Motor neuron (in vitro differentiated cells): ENCODE measurements around the gene TMA16. TPM values are rescaled to one million over a fixed set of nuclear protein-coding genes. Genes with fewer than 3 reads are reported as not detected.
"Not testable (repeated sequence)": the region's sequence is repeated elsewhere in the genome, so short reads cannot be mapped to it uniquely, and the experiment has no call there.

Source experiments
- ATAC-seq, 8 experiments: fragments of 200-7000 bp; cut with Tn5 transposase; replicated peaks in 6 of 8; 2 replicates each; pipeline ENCODE4 v1.8.0; 2021; ENCODE audit warnings: mild to moderate bottlenecking in 8 of 8, moderate library complexity in 8 of 8
- H3K27ac ChIP-seq, 2 donors: fragments of 250-450 bp; sonication (Bioruptor Pico); 2 replicates each; pipeline ENCODE4 v1.9.0; 2021; ENCODE audit warnings: antibody characterized with exemption in 2 of 2, mild to moderate bottlenecking in 2 of 2, moderate library complexity in 1 of 2
- H3K4me1 ChIP-seq, 2 donors: fragments of 250-450 bp; sonication (Bioruptor Pico); replicated peaks in 1 of 2; 2 replicates each; pipeline ENCODE4 v1.6.1; 2021; ENCODE audit warnings: antibody characterized with exemption in 2 of 2, mild to moderate bottlenecking in 2 of 2, moderate library complexity in 1 of 2
- H3K4me3 ChIP-seq, 5 donors: fragments of 250-450 bp; sonication (Bioruptor Pico); 2 replicates each; pipeline ENCODE4 v1.9.0; 2021; ENCODE audit warnings: antibody characterized with exemption in 5 of 5, mild to moderate bottlenecking in 5 of 5, moderate library complexity in 4 of 5
- WGBS, 10 experiments: fragments of 450-650 bp; shearing (Covaris generic); methylation state at CpG; one replicate each; pipeline ENCODE4 v1.0.0; 2022; 5-methylcytosine and 5-hydroxymethylcytosine counted together
- in situ Hi-C, 9 experiments: fragments of 400-800 bp; cut with MboI; loops; one replicate each; pipeline ENCODE4 v1.15.0; 2021; ENCODE audit warnings: low sequenced_read_pairs in 9 of 9, low pct_unique_long_range_greater_than_20kb in 2 of 9; ENCODE audit not compliant: unreplicated experiment in 9 of 9
- total RNA-seq, 8 experiments: library from RNA; unstranded; fragments of 300-600 nt; gene quantifications; 2 replicates each; pipeline versions ENCODE4 v1.2.3 to v1.2.4, GENCODE V29; 2022

Gene TMA16
- 10 to 100 TPM; 15.8 to 65.2 (median 31.1) TPM for total RNA-seq

DNA sequence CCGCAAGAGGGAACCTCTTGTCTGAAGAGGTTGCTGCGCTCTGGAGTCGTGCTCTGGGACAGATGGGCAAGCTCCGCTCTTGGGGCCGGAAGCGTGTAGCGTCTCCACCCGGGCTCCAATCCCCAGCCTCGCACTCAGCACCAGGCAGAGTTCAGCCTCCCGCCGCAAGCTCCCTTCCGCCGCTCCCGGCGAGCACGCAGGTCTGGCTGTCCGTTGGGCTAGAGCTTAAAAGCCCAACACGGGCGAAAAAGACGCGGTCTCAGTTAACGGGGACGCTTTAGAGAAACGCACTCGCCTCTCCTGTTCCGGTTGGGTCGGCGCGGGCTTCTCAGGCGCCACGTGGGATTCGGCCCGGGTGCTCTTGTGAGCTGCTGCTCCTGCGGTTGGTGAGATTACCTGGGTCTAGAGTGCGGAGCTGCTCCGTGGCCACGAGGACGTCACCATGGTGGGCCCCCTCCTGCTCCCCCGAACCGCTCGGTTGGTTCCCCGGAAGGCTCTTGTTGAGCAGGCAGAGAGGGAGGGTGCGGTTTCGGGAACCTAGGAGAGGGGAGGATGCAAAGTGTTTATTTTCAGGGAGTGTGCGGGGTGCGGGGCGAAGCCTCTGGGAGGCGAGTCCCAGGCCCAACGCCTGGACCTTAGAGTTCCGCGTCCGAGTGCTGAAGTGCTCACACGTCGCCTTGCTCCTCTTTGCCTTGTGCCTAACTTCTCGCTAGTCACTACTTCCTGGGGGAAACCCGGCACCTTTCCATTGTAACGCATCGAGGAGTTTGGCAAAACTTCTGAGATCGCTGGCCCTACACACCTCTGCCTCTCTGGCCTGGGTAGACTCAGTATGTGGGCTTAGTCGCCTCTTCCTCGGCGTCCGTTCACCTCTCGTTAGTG, at the start of gene TMA16:
Gene TMA16 (plus strand): TSS at position 331 of the 882 bp plus-strand sequence. CDS start 112 bp downstream, at position 443.
- in situ Hi-C loops = loop anchor here in 2 of 9 experiments (25.0 kb wide), 1 partner anchor 1243 kb away; no protein-coding TSS in a partner anchor
- Histone ChIP-seq H3K4me3 (peak within 1 kb of the TSS; percentile 51 to 93 (median 76)), H3K27ac (peak within 1 kb of the TSS; percentile 84 to 91), H3K4me1 (peaks cover 3 to 11% of the 10 kb centered on the region in 2 donors)
- 0 to 5% (median 0%) methylated on average over 1 to 26 of the region's 64 CpGs; no CpG with 5 or more reads in 3 of the 10 experiments for WGBS, 10 experiments
- peak; percentile 89 to 93 (median 91) for ATAC-seq

DNA sequence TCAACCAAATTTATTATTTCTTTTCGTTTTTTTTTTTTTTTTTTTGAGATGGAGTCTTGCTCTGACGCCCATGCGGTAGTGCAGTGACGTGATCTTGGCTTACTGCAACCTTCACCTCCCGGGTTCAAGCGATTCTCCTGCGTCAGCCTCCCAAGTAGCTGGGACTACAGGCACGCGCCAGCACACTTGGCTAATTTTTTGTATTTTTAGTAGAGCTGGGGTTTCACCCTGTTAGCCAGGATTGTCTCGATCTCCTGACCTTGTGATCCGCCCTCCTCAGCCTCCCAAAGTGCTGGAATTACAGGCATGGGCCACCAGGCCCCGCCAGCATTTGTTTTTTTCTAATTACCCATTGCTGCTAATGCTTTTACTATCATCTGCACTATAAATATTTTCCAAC, 47.5 kb upstream of the TMA16 start:
- ATAC-seq, H3K27ac ChIP-seq, in situ Hi-C loops, H3K4me3 ChIP-seq, H3K4me1 ChIP-seq: not testable (repeated sequence)
- 21 to 100% (median 88%) methylated on average over 1 to 10 of the region's 12 CpGs; no CpG with 5 or more reads in 1 of the 10 experiments for WGBS, 10 experiments

DNA sequence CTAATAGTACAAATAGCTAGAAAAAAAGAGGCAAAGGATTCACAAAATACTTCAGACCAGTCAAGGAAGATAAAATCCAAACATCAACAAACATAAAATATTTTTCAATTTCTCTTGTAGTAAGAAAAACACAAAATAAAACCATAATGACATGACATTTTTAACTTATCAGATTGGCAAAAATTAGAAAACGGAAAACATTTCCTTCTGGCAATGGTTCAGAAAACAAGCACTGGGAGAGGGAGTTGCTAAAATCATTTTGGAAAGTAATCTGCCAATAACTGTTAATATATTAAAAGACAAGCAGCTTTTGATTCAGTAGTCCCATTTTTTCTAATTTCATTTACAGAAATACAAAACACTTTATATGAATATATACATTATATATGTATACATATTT, 47.0 kb upstream of the TMA16 start:
- no peak overlapping the region for H3K27ac ChIP-seq
- in situ Hi-C loops = no loop called here
- H3K4me3 ChIP-seq = no peak overlapping the region
- ATAC-seq = no peak
- WGBS, 10 experiments = 0 to 100% (median 78%) methylated on average over 1 of the region's 1 CpG
- H3K4me1 ChIP-seq = peaks cover 4 to 5% of the 10 kb centered on the region in 2 donors

DNA sequence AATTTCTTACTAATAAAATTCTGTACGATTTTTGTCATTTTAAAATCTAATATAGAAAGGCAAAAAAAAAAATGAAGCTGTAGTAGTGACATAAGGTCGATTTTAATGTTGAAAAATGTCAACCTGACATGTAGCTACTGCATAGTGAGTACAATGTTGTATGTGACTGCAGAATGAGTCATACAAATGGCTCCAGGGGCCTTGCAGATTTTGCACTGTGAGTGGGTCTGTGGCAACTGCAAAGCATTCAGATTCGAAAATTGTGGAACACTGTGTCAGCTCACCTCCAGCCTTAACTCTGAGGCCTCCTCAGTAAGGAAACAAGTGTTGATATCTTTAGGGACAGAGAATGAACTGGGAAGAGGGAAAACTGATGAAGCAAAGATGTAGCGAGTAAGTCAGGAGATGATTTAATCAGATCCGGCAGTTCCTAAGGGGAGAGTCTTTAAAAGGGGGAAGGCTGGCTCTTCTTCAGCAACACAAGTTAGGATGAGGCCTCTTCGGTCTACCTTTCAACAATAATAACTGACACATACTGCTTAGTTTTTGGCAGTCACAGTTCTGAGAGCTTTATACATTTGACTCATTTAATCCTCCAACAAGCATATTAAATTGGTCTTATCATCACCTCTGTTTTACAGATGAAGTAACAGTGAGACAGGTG, 45.8 kb upstream of the TMA16 start:
- H3K27ac ChIP-seq = peak overlapping the region in 1 of 2 donors; percentile 59

DNA sequence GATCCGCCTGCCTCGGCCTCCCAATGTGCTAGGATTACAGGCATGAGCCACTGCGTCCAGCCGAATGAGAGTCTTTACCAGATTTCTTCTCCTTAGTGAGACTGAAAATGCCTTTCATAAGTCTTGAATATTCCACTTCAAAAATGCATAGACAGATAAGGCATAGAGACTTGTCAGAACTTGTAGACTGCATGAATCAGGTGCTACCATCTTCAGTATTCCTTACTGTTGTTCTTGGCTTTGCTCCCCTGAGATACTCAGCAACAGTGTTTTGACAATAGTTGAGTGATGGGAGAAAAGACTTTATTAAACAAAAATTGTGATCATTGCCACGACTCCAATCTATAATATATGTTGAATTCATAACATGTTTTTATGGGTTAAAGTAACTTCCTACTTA, 31.9 kb upstream of the TMA16 start:
- Histone ChIP-seq H3K27ac (no peak overlapping the region), H3K4me1 (no peaks in the 10 kb centered on the region), H3K4me3 (no peak overlapping the region)
- ATAC-seq = peak in 2 of 8 experiments; percentile 45 to 47
- in situ Hi-C loops = no loop called here
- WGBS, 10 experiments = 0 to 100% (median 70%) methylated on average over 1 to 5 of the region's 5 CpGs; no CpG with 5 or more reads in 1 of the 10 experiments

More for the DNA sequence above, 45.8 kb upstream of the TMA16 start:
- peak; percentile 69 to 100 (median 100) for ATAC-seq
- Histone ChIP-seq H3K4me1 (peaks cover 4 to 5% of the 10 kb centered on the region in 2 donors), H3K4me3 (no peak overlapping the region)
- 5 to 69% (median 56%) methylated on average over 4 to 6 of the region's 6 CpGs for WGBS, 10 experiments
- in situ Hi-C loops = no loop called here

DNA sequence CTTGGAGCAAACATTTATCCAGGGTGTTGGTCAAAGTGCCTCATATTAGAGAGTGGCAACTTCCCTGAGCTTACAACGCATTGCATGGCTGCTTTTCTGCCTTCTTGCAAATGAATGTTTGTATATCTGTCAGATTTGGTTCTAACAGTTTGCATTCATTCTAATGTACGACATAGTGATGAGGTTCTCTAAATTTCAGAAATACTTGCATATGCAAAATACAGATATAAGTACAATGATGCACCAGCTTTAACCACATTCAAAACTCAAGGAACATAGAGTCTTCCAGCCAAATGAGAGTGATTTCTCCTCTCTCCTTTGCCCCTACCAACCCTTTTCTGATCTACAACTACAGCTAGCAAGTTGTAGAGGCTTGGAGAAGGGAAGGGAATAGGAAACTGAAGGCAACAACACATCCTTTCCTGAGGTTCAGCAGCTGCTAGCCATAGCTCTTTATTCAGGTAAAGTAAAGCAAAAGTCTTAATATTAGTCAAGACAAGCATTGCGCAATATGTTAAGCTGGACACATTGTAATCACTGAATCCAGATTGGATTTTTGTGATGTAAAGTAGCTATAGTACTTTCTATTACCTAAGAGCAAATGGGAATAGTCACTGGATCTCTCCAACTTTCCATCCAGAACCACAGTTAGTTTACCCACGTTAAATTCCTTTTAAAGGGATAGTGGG, 27.3 kb upstream of the TMA16 start:
- Histone ChIP-seq H3K4me1 (no peaks in the 10 kb centered on the region), H3K27ac (no peak overlapping the region), H3K4me3 (no peak overlapping the region)
- peak in 2 of 8 experiments; percentile 59 to 60 for ATAC-seq
- in situ Hi-C loops = no loop called here
- 7 to 100% (median 72%) methylated on average over 1 to 4 of the region's 4 CpGs for WGBS, 10 experiments

DNA sequence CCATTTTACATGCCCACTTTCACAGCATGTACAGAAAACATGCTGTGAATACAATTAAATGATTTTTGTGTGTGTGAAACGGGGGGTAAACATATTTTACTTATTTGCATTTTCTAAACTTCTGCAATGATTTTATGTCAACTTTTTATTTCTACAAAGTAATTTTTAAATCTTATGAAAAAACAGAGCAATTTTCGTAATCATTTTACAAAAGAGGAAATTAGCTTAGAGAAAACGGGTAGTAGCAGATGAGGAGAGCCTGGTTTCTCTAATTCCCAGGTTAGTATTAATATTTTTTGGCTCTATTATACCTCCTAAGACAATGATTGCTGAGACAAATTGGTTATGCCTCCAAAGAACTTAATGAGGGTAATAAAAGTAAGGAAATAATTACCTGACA, 24.1 kb upstream of the TMA16 start:
- no peak for ATAC-seq
- no peaks in the 10 kb centered on the region for H3K4me1 ChIP-seq
- in situ Hi-C loops = no loop called here
- 6 to 100% (median 57%) methylated on average over 1 to 3 of the region's 3 CpGs; no CpG with 5 or more reads in 1 of the 10 experiments for WGBS, 10 experiments
- no peak overlapping the region for H3K27ac ChIP-seq
- no peak overlapping the region for H3K4me3 ChIP-seq

DNA sequence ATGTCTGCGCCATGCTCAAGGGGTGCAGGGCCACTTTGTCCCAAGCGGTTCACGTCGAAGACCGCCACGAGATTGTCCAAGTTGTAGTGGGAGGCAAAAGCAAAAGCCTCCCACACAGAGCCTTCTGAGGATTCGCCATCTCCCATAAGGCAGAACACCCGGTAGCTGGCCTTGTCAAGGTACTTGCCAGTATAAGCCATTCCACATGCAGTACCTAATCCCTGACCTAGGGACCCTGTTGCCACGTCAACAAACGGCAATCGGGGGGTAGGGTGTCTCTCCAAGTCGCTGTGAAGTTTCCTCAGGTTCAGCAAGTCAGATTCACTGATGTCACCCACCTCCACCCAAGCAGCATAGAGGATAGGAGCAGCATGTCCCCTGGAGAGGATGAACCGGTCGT, 21.4 kb upstream of the TMA16 start:
- in situ Hi-C loops = no loop called here
- Histone ChIP-seq H3K27ac (no peak overlapping the region), H3K4me3 (no peak overlapping the region), H3K4me1 (no peaks in the 10 kb centered on the region)
- WGBS, 10 experiments = 55 to 100% (median 88%) methylated on average over 1 to 12 of the region's 14 CpGs
- no peak for ATAC-seq

DNA sequence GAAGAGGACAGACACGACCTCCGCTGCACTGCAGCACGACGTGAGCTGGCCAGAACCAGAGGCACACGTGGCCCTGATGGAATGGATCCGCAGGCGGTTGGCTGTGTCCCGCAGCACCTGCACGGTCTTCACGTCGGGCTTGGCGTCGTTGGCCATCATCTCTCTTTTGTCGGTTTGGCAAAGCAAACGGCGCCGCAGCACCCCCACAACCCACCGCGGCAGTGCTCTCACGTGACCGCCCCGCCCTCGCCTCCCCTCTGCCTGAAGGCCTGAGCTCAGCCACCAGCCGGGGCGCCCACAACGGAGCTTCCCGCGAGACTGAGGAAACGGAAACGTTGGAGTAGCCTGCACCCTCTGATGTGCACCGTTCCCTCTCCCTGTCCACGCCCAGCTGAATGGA, 20.9 kb upstream of the TMA16 start, which contains the start of gene TKTL2:
Gene TKTL2 (minus strand): TSS at position 179 of the 400 bp plus-strand sequence. CDS start 20 bp downstream, at position 159.
- no peaks in the 10 kb centered on the region for H3K4me1 ChIP-seq
- no peak within 1 kb of the TSS for H3K27ac ChIP-seq
- H3K4me3 ChIP-seq = no peak within 1 kb of the TSS
- 80 to 100% (median 98%) methylated on average over 1 to 8 of the region's 32 CpGs; no CpG with 5 or more reads in 4 of the 10 experiments for WGBS, 10 experiments
- no peak for ATAC-seq
- in situ Hi-C loops = no loop called here

DNA sequence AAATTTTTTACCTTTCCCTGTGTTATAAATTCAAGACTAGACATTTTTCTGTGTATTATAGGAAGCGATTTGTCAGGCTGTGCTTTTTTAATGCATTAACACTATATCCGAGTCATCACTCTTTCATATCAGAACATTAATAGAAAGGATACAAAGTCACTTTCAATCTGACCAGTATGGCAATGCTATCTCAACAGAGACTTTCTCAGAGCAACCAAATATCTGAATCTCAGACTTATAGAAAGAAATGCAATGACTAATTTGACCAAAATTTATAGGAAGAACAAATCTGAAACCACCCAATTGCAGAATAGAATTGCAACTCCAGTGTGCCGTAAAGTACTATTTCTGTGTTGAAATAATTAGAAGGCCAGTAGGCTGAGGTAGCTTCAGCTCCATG, 20.5 kb upstream of the TMA16 start:
- no peak for ATAC-seq
- H3K4me1 ChIP-seq = no peaks in the 10 kb centered on the region
- no peak overlapping the region for H3K27ac ChIP-seq
- in situ Hi-C loops = no loop called here
- 54 to 100% (median 100%) methylated on average over 1 to 3 of the region's 3 CpGs for WGBS, 10 experiments
- no peak overlapping the region for H3K4me3 ChIP-seq

DNA sequence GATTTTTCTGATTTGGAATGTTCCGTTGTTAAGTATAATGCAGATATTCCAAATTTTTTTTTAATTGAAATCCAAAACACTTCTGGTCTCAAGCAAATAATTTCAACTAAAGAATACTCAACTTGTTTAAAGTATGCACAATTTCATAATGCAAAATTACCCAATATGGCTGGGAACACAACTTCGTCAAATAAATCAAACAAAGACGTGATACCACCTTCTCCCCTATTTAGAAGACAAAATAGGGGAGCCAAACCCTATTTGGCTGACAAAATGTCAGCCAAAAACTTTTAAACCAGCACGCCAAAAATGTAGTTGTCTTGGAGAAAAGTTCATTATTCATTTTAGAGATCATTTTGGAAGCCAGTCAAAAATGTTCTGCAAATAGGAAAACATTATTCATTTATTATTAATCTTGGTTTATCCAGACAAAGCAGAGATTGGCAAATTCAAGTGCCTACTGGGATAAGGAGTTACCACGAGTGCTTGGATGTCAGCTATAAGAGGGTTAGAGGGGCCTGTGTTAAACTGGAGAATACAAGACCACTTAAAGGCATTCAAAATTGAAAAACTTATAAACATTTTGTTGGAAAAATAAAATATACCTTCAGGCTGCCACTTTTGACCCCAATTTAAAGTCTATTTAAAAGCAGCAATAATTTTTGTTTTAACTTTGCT, 17.6 kb upstream of the TMA16 start:
- no peak for ATAC-seq
- in situ Hi-C loops = loop anchor here in 2 of 9 experiments (25.0 kb wide), 1 partner anchor 1260 kb away; no protein-coding TSS in a partner anchor

DNA sequence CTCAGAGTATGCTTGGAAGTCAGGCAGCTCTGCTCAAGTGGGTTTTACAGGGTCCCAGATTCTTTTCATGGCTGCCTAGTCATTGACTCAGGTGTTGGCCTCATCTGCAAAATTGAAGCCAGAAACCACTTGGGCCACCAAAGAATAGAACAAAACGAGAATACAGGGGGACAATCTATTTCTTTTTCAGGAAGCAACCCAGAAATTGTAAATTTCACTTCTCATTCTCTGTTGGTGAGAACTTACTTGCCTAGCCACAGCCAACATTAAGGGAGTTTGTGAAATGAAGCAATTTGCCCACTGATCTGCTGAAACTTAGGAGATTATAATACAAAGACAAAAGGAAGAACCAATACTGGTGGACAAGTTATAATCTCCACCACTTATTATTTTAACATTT, 12.3 kb upstream of the TMA16 start:
- in situ Hi-C loops = loop anchor here in 2 of 9 experiments (25.0 kb wide), 1 partner anchor 1255 kb away; no protein-coding TSS in a partner anchor
- ATAC-seq = no peak

More for the DNA sequence above, 17.6 kb upstream of the TMA16 start:
- Histone ChIP-seq H3K4me1 (no peaks in the 10 kb centered on the region), H3K27ac (no peak overlapping the region), H3K4me3 (no peak overlapping the region)
- 19 to 100% (median 88%) methylated on average over 2 to 5 of the region's 5 CpGs for WGBS, 10 experiments

More for the DNA sequence above, 12.3 kb upstream of the TMA16 start:
- Histone ChIP-seq H3K27ac (no peak overlapping the region), H3K4me1 (peaks cover 0 to 3% of the 10 kb centered on the region in 2 donors), H3K4me3 (no peak overlapping the region)
- WGBS, 10 experiments = 0 to 83% (median 27%) methylated on average over 1 of the region's 1 CpG; no CpG with 5 or more reads in 2 of the 10 experiments
